SW 1271 (cell line): ENCODE results near the gene KIF1A.

ENCODE experiments used
- DNase-seq, 2 experiments: peaks; one replicate each; lab custom pipeline; 2025; lab: John Stamatoyannopoulos, UW

KIF1A gene

DNA sequence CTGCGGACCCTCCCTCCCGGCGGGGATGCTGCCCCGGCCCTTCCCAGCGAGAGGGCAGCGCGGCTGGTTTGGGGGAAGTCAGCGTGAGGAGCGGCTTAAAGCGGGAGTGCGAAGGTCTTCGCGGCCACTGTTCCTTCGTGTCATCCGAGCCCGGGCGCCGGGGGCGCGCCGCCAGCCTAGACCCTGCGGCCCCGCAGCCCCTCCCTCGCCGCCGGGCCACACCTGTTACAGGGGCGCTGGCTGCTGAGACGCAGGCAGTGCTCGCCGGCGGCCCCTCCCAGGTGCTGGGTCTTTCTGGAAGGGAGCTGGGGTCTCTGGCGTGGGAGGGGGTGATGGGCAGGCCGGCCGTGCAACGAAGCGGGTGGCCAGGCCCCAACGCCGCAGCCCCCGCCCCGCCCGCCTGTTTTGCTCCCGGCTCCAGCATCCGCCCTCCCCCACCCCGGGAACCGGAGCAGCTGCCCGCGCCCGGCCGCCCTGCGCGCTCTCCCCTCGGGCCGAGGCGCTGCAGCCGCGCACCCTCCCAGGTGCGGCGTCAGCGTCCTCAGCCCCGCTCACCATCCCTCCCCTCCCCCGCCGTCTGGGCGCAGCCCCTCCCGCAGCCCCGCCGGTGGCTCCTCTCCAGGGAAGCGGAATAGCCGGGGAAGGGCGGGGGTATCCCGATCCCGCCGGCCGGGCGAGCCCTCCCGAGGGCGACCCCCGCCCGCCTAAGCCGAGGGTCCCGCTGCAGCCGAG lies 727 bp downstream of the KIF1A start:
- no peak for DNase-seq

GRCh38 chr2:240818293-240819125 lies 1.5 kb downstream of the KIF1A start:
- DNase-seq: no peak

DNA sequence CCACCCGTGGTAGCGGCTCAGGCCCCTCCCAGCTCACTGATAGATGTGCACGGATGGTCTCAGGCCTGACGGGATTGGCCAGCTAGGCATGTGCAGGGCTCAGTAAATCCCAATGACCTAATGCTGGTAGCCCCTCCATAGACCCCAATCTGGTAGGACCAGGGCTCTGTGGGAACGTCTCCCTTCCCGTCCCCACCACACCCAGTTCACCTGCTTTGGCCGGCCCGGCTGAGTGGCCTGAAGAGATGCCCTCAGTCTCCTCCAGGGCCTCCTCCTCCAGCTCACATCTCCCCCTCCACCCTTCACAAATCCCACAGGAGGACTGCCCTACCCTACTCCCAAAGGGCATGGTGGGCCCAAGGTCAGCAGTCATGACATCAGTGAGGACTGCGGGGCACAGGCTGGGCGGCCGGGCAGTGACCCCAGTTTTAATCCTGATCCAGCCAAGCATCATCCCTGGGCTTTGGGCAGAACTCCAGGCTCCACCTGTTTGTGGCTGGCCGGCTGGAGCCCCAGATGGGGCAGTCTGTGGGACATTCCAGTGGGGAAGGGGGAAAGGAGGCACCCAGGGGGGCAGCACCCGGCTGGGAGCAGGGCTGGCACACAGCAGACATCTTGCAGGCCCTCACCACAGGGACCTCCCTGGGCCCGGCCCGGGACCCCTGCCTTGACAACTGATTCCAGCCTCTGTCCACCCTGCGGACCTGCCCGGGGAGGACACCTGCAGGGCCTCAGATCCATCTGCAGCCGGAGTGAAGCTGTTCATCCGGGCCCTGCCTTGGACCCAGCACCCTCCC lies 2.3 kb downstream of the KIF1A start:
- DNase-seq: no peak

- no peak for DNase-seq
Measured at GRCh38 chr2:240816584-240817495, 3.2 kb downstream of the KIF1A start.

DNA sequence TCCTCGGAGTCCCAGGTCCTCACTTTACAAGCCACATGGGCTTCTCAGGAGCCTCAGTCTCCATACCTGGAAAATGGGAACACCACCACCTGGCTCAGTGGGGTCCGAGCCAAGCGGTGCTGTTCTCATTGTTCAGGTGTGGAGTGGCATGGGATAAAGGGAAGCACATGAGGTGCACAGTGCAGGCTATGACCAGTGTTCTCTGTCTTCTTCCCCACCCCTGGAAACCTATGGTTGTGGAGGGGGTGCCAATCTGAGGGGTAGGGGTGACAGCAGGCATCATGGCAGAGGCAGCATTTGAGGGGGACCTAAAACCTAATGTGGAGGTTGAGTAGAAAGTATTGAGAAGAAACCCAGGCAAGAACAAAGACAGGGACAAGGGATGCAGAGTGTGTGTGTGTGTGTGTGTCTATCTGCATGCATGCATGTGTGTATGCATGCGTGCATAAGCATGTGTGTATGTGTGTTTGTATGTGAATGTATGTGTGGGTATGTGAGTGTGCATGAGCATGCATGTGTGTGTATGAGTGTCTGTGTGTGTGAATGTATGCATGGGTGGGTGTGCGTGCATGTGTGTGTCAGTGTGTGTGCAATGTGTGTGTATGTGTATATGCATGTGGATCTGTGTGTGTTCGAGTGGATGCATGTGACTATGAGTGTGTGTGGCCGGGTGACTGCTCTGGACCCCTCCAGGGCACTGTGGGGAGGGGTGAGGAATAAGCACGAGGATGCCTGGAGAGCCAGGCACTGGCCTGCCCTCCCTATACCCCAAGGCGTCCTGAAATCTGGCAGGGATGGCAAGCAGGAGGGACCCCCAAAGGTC lies 4.0 kb downstream of the KIF1A start:
- DNase-seq: no peak

- no peak for DNase-seq
Measured at GRCh38 chr2:240814946-240815760, 4.9 kb downstream of the KIF1A start.

- DNase-seq: no peak
Measured at GRCh38 chr2:240814280-240814679, 5.7 kb downstream of the KIF1A start.

DNA sequence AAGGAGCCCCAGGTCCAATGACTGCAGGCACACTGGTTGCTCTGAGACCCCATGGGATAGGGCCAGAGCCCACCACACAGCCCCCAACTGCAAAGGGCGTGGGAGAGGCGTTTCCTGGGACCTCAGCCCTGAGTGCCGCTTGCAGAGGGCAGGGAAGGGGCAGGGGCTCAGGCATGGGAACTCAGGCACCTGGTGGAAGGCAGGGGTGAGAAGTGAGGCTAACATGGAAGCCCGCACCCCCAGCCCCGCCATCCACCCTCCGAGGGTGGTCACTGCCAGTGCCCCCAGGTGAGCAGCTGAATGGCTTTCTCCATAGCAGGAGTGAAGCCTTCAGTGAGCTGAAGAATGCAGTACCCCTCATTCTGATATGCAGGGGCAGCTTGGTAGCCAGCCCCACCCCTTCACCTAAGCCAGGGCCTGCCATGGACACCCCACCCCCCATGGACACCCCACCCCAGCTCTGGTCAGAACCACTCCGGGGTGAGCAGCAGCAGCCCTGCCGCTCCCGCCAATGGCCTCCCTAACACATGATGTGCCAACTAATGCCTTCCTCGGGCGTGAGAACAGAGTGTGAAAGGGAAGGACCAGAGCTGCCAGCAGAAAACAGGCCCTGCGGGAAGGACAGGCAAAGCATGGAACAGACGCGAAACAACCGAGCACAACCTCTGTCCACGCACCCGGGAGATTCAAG lies 6.6 kb downstream of the KIF1A start:
- no peak for DNase-seq

DNA sequence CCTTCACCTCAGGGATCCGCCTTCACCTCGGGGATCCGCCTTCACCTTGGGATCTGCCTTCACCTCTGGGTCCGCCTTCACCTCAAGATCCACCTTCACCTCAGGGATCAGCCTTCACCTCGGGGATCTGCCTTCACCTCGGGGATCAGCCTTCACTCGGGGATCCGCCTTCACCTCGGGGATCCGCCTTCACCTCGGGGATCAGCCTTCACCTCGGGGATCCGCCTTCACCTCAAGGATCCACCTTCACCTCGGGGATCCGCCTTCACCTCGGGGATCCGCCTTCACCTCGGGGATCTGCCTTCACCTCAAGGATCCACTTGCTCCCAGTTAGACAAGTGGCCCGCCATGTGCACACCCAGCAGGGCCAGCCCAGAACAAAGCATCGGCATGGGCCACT lies 7.3 kb downstream of the KIF1A start:
- no peak for DNase-seq

DNA sequence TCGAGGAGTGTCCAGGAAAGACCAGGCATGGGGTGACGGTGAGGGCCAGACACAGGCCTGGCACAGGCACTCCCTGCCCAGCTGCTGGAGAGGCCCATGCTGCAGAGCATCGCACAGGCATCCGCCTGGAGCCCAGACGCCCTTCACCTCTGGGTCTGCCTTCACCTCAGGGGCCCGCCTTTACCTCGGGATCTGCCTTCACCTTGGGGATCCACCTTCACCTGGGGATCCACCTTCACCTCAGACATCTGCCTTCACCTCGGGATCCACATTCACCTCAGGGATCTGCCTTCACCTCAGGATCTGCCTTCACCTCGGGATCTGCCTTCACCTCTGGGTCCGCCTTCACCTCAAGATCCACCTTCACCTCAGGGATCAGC lies 7.7 kb downstream of the KIF1A start:
- no peak for DNase-seq

DNA sequence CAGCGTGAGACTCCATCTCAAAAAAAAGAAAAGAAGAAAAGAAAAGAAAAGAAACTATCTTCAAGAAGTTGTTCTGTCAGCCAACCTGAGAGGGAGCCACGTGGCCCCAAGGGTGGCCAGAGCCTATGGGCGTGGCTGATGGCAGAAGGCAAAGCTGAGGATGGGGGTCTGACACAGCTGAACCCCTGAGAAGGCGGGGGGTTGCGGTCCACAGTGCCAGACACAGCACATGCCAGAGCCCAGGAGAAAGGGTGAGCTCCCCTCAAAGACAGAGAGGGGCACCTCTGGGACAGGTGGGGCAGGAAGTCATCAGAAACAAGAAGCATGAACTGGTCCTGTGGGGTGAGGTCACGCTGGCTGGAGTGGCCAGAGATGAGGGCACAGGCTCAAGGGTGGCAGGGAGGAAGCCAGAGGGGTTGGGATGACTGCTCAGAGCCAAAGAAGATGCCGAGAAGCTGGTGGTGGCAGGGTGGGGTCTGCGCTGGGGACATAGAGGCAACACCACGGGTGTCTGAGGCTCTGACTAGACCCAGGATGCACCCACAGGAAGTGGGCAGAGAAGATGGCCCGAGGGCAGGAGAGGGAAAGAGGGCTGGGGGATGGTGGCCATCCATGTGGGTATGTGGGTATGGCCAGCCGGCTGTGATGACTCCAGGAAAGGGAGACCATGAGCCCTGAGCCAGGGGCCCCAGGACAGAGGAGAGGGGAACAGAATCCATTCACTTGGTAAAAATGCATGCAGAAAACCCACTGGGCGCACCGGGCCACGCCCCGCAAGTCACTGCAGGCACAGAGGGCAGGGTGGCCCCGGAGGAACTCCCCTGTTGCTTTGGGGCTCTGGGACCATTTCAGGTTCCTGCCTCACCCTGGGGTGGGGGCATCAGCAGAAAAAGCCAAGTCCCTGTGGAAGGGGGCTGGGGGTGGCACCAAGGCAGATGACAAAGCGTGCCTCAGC lies 8.4 kb downstream of the KIF1A start:
- DNase-seq: no peak

DNA sequence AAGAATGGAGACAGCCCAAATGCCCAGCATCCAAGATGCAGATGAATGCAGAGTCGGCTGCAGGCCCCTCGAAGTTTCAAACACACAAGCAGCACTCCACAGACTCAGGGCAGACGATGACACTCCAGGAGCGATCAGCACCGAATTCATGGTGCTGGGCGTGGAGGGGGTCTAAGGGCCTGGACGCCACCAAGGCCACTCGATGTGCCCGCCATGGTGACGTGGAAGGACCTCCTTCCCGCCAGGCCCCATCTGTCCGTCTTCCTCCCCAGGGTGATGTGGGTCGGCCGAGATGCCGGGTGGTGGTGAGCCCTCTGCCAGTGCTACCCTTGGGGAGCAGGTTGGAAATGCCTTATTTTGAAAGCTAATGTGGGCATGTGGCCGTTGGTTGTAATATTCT lies 9.4 kb downstream of the KIF1A start:
- no peak for DNase-seq

DNA sequence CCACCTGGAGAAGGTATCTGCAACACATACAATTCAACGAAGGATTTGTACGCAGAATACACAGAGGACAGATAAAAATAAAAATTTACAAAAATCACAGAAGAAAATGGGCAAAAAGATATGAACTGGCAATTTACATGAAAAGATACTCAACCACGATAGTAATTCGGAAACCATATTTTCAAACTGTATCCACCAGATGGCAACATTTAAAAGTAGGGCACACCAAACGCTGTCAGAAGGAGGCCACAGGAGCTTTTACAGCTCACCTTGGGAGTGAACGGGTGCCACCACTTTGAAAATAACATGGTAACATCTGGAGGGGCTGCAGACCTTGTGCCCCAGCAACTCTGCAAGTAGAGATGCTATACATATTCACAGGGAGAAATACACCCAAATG lies 9.8 kb downstream of the KIF1A start:
- no peak for DNase-seq

DNA sequence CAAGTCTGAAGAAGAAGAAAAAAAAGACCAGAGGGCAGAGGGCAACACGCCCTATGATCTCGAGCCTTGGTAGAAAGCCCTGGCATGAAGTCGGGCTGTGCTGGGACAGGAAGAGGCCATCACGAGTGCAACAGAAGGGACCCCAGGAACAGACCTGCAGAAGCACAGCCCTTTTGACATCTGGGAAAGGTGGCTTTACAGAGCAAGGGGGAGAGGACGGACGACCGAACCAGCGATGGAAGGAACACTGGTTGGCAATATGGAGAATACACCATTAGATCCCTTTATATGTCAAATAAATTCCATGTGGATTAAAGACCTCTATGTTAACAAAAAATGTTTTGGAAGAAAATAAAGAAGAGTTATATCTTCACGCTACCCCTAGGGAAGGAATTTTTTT lies 10.7 kb downstream of the KIF1A start:
- DNase-seq: no peak

DNA sequence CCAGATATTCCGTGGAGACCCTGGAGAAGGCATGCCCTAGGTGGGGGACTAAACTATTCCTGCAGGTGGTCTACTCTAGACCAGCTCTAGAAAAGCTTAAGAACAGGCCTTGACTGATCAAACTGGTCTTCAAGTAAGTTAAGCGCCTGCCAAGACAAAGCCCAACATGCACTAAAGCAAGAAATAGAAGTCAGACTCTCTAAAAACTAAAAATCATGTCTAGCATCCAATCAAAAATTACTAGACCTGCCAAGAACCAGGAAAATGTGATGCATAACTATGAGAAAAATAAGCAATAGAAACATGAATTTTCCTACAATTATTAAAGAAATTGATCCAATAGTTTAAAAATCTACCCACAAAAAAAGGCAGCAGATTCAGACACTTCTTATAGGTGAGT lies 13.6 kb downstream of the KIF1A start:
- no peak for DNase-seq

DNA sequence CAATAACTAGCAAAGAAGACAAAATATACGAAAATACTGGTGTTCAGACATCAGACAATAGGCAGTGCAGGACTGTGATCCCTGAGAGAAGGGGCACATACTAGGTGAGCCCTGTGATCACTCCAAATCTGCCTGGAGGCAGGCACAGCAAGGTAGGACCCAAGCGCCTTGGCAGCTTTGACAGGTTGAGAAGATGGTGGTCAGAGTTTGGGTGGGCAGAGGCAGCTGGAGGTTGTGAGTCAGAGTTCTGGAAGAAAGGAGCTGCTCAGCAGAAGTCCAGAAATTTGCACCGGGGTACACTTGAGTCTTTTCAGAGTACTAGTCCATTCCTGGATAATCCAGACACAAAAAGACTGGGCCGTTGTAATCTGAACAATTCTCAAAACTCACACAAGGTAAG lies 14.0 kb downstream of the KIF1A start:
- DNase-seq: no peak

DNA sequence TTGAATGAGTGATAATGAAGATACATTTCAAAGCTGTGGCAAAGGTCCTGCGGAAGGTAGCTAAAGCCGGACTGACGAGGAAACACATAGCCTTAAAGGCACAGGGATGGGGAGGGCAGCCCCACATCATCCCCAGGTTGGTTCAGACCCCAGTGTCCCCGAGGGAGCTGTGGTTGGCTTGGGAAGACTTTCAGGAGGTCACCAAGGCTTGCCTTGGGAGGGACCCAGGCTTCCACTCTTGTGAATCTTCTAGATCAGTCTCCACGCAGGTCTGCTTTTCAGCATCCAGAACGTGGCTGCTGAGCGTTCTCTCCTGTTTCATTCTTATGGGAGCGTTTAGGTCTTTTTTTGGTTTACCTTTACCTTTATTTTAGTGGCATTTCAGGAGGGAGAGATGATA lies 16.8 kb downstream of the KIF1A start:
- no peak for DNase-seq
